OCI-LY1 (cell line): ENCODE data around the gene CATSPER3.

Experiments
- EZH2 ChIP-seq: fragments of 200-600 bp; sonication (generic), shearing (Covaris generic); IDR thresholded peaks from 2 replicates; pipeline ENCODE4 v1.8.0; 2017; ENCODE audit warnings: borderline replicate concordance, mixed run types, mild to moderate bottlenecking, antibody characterized with exemption, low read length, moderate library complexity, mixed read lengths
- TF ChIP-seq, protein P1 (sequence below): fragments of 200-600 bp; sonication (generic), shearing (Covaris generic); IDR thresholded peaks from 2 replicates; pipeline ENCODE4 v1.5.1; 2017; ENCODE audit warnings: mild to moderate bottlenecking, antibody characterized with exemption, low read length, moderate library complexity, mixed read lengths

DNA sequence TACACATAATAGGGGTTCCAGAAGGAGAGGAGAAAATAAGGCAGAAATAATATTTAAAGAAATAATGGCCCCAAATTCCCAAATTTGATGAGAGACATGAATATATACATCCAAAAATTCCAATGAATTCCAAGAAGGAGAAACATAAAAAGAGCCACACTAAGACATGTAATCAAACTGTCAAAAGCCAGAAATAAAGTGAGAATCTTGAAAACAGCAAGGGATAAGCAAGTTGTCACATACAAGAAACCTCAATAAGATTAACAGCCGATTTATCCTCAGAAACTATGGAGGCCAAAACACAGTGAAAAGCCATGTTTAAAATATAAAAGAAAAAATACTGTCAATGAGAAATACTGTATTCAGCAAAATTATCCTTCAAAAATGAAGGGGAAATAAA, 14.5 kb downstream of the CATSPER3 start:
- TF ChIP-seq, protein P1, sequence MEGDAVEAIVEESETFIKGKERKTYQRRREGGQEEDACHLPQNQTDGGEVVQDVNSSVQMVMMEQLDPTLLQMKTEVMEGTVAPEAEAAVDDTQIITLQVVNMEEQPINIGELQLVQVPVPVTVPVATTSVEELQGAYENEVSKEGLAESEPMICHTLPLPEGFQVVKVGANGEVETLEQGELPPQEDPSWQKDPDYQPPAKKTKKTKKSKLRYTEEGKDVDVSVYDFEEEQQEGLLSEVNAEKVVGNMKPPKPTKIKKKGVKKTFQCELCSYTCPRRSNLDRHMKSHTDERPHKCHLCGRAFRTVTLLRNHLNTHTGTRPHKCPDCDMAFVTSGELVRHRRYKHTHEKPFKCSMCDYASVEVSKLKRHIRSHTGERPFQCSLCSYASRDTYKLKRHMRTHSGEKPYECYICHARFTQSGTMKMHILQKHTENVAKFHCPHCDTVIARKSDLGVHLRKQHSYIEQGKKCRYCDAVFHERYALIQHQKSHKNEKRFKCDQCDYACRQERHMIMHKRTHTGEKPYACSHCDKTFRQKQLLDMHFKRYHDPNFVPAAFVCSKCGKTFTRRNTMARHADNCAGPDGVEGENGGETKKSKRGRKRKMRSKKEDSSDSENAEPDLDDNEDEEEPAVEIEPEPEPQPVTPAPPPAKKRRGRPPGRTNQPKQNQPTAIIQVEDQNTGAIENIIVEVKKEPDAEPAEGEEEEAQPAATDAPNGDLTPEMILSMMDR: no peak
- no peak for TF ChIP-seq EZH2
